NCI-H82 (cell line): ENCODE measurements around the gene NSMCE1.
"Not testable (repeated sequence)": the region's sequence is repeated elsewhere in the genome, so short reads cannot be mapped to it uniquely, and the experiment has no call there.

ENCODE experiments used
- DNase-seq: peaks from one replicate; lab custom pipeline; 2025; lab: John Stamatoyannopoulos, UW

NSMCE1 gene

GRCh38 chr16:27269300-27270150 lies 953 bp upstream of the NSMCE1 start:
- no peak for DNase-seq

- no peak for DNase-seq
Observed at GRCh38 chr16:27267037-27267677, 1.4 kb downstream of the NSMCE1 start.

GRCh38 chr16:27265982-27266381 lies 2.6 kb downstream of the NSMCE1 start:
- no peak for DNase-seq

GRCh38 chr16:27264151-27264550 lies 4.4 kb downstream of the NSMCE1 start:
- DNase-seq, result no peak

- DNase-seq, result not testable (repeated sequence)
Observed at GRCh38 chr16:27262904-27263423, 5.6 kb downstream of the NSMCE1 start.

GRCh38 chr16:27259710-27260109 lies 8.9 kb downstream of the NSMCE1 start:
- no peak for DNase-seq

GRCh38 chr16:27258241-27258734 lies 10.3 kb downstream of the NSMCE1 start:
- DNase-seq, result no peak

GRCh38 chr16:27257271-27257670 lies 11.3 kb downstream of the NSMCE1 start:
- DNase-seq, result no peak

- DNase-seq, result no peak
Observed at GRCh38 chr16:27256861-27257260, 11.7 kb downstream of the NSMCE1 start.

- DNase-seq, result no peak
Observed at GRCh38 chr16:27254262-27254811, 14.2 kb downstream of the NSMCE1 start.

- DNase-seq, result no peak
Observed at GRCh38 chr16:27253526-27253930, 15.0 kb downstream of the NSMCE1 start.

GRCh38 chr16:27252206-27252585 lies 16.4 kb downstream of the NSMCE1 start:
- DNase-seq, result no peak

- no peak for DNase-seq
Observed at GRCh38 chr16:27251541-27252205, 16.9 kb downstream of the NSMCE1 start.

GRCh38 chr16:27248886-27249285 lies 19.7 kb downstream of the NSMCE1 start:
- not testable (repeated sequence) for DNase-seq

- DNase-seq, result no peak
Observed at GRCh38 chr16:27248036-27248435, 20.5 kb downstream of the NSMCE1 start.

- DNase-seq, result not testable (repeated sequence)
Observed at GRCh38 chr16:27247076-27247475, 21.5 kb downstream of the NSMCE1 start.

- DNase-seq, result no peak
Observed at GRCh38 chr16:27246439-27246838, 22.1 kb downstream of the NSMCE1 start.

GRCh38 chr16:27245276-27246172 lies 23.0 kb downstream of the NSMCE1 start:
- DNase-seq, result no peak

GRCh38 chr16:27244363-27244755 lies 24.2 kb downstream of the NSMCE1 start:
- no peak for DNase-seq

- no peak for DNase-seq
Observed at GRCh38 chr16:27243725-27244362, 24.7 kb downstream of the NSMCE1 start.
